ENCODE measurements around the gene ITPR1.

ITPR1 gene

GRCh38 chr3:4678320-4678719 is 185.2 kb downstream of the ITPR1 start:
- DNase-seq (ENCODE audit: low spot score) (no peak), FAIRE-seq (no peak)

- no peak for FAIRE-seq
- DNase-seq (ENCODE audit: low spot score): no peak
Measured at GRCh38 chr3:4680227-4680691, 187.1 kb downstream of the ITPR1 start.

- DNase-seq (ENCODE audit: low spot score) (peak; percentile 36), FAIRE-seq (no peak)
Measured at GRCh38 chr3:4680871-4681300, 187.7 kb downstream of the ITPR1 start.

GRCh38 chr3:4681301-4681700 is 188.2 kb downstream of the ITPR1 start:
- FAIRE-seq (no peak), DNase-seq (ENCODE audit: low spot score) (no peak)

GRCh38 chr3:4684117-4684516 is 191.0 kb downstream of the ITPR1 start:
- DNase-seq (ENCODE audit: low spot score) (no peak), FAIRE-seq (no peak)

GRCh38 chr3:4684976-4685375 is 191.8 kb downstream of the ITPR1 start:
- DNase-seq (ENCODE audit: low spot score) (no peak), FAIRE-seq (no peak)

- no peak for DNase-seq (ENCODE audit: low spot score)
- no peak for FAIRE-seq
Measured at GRCh38 chr3:4685673-4686345, 192.7 kb downstream of the ITPR1 start.

GRCh38 chr3:4686619-4687018 is 193.5 kb downstream of the ITPR1 start:
- DNase-seq (ENCODE audit: low spot score) (no peak), FAIRE-seq (peak; percentile 30)

GRCh38 chr3:4687167-4687566 is 194.0 kb downstream of the ITPR1 start:
- DNase-seq (ENCODE audit: low spot score): no peak
- no peak for FAIRE-seq

GRCh38 chr3:4687596-4687995 is 194.4 kb downstream of the ITPR1 start:
- DNase-seq (ENCODE audit: low spot score) (no peak), FAIRE-seq (no peak)

GRCh38 chr3:4688411-4688810 is 195.3 kb downstream of the ITPR1 start:
- FAIRE-seq (no peak), DNase-seq (ENCODE audit: low spot score) (no peak)

GRCh38 chr3:4689021-4689420 is 195.9 kb downstream of the ITPR1 start:
- FAIRE-seq: no peak
- DNase-seq (ENCODE audit: low spot score): no peak

- FAIRE-seq (no peak), DNase-seq (ENCODE audit: low spot score) (no peak)
Measured at GRCh38 chr3:4690277-4690676, 197.1 kb downstream of the ITPR1 start.

GRCh38 chr3:4693620-4694019 is 200.5 kb downstream of the ITPR1 start:
- FAIRE-seq (no peak), DNase-seq (ENCODE audit: low spot score) (no peak)

- DNase-seq (ENCODE audit: low spot score) (no peak), FAIRE-seq (peak; percentile 66)
Measured at GRCh38 chr3:4695846-4696245, 202.7 kb downstream of the ITPR1 start.

- FAIRE-seq: no peak
- no peak for DNase-seq (ENCODE audit: low spot score)
Measured at GRCh38 chr3:4696266-4696665, 203.1 kb downstream of the ITPR1 start.

GRCh38 chr3:4698125-4698821 is 205.1 kb downstream of the ITPR1 start:
- no peak for FAIRE-seq

GRCh38 chr3:4703054-4703480 is 209.9 kb downstream of the ITPR1 start:
- DNase-seq (ENCODE audit: low spot score): no peak

More at GRCh38 chr3:4698125-4698821, 205.1 kb downstream of the ITPR1 start:
- no peak for DNase-seq (ENCODE audit: low spot score)

GRCh38 chr3:4704552-4704951 is 211.4 kb downstream of the ITPR1 start:
- FAIRE-seq: no peak
- DNase-seq (ENCODE audit: low spot score): no peak

More at GRCh38 chr3:4703054-4703480, 209.9 kb downstream of the ITPR1 start:
- FAIRE-seq: no peak

- DNase-seq (ENCODE audit: low spot score): no peak
Measured at GRCh38 chr3:4707324-4707723, 214.2 kb downstream of the ITPR1 start.

GRCh38 chr3:4708230-4708629 is 215.1 kb downstream of the ITPR1 start:
- DNase-seq (ENCODE audit: low spot score): no peak
- FAIRE-seq: no peak

More at GRCh38 chr3:4707324-4707723, 214.2 kb downstream of the ITPR1 start:
- no peak for FAIRE-seq

GRCh38 chr3:4709341-4709740 is 216.2 kb downstream of the ITPR1 start:
- FAIRE-seq: no peak

GRCh38 chr3:4710191-4710590 is 217.0 kb downstream of the ITPR1 start:
- DNase-seq (ENCODE audit: low spot score) (no peak), FAIRE-seq (no peak)

More at GRCh38 chr3:4709341-4709740, 216.2 kb downstream of the ITPR1 start:
- DNase-seq (ENCODE audit: low spot score): no peak
